H9 (cell line): ENCODE data around the gene ISOC1. TPM values are rescaled to one million over a fixed set of nuclear protein-coding genes. Genes with fewer than 3 reads are reported as not detected.

Experiments
- DNase-seq: peaks from one replicate; pipeline ENCODE4 v3.0.0-alpha.2; 2017
- H2AFZ ChIP-seq: one replicate; pipeline ENCODE4 v1.6.1; 2013; ENCODE audit warnings: mild to moderate bottlenecking, low read length, control low read depth, moderate library complexity
- H2AK5ac ChIP-seq: 2 replicates; pipeline ENCODE4 v1.6.1; 2013; ENCODE audit warnings: low read length, control low read depth, mixed read lengths; ENCODE audit not compliant: insufficient read length
- H2BK120ac ChIP-seq: one replicate; pipeline ENCODE4 v1.6.1; 2013; ENCODE audit warnings: low read depth, mild to moderate bottlenecking, low read length, control low read depth, inconsistent platforms; ENCODE audit not compliant: poor library complexity, severe bottlenecking
- H2BK12ac ChIP-seq: 2 replicates; pipeline ENCODE4 v1.6.1; 2013; ENCODE audit warnings: low read length, control low read depth, mixed read lengths, low read depth; ENCODE audit not compliant: insufficient read length
- H2BK15ac ChIP-seq: 2 replicates; pipeline ENCODE4 v1.6.1; 2013; ENCODE audit warnings: low read depth, low read length, control low read depth
- H2BK20ac ChIP-seq: one replicate; pipeline ENCODE4 v1.6.1; 2013; ENCODE audit warnings: low read depth, mild to moderate bottlenecking, low read length, control low read depth, inconsistent platforms; ENCODE audit not compliant: poor library complexity, severe bottlenecking
- H2BK5ac ChIP-seq: 2 replicates; pipeline ENCODE4 v1.6.1; 2013; ENCODE audit warnings: low read length, control low read depth, mixed read lengths; ENCODE audit not compliant: insufficient read length
- H3K14ac ChIP-seq: 2 replicates; pipeline ENCODE4 v1.6.1; 2013; ENCODE audit warnings: low read length, control low read depth; ENCODE audit not compliant: insufficient read depth
- H3K18ac ChIP-seq: 2 replicates; pipeline ENCODE4 v1.6.1; 2013; ENCODE audit warnings: low read depth, mild to moderate bottlenecking, mixed read lengths, low read length, control low read depth; ENCODE audit not compliant: insufficient read length
- H3K23ac ChIP-seq: 2 replicates; pipeline ENCODE4 v1.6.1; 2013; ENCODE audit warnings: low read length, control low read depth, mixed read lengths, low read depth; ENCODE audit not compliant: insufficient read length
- H3K23me2 ChIP-seq: 2 replicates; pipeline ENCODE4 v1.6.1; 2013; ENCODE audit warnings: low read depth, mild to moderate bottlenecking, mixed read lengths, low read length, control low read depth; ENCODE audit not compliant: insufficient read length, poor library complexity, severe bottlenecking
- H3K27ac ChIP-seq: 2 replicates; pipeline ENCODE4 v1.5.1; 2013; ENCODE audit warnings: low read length, control low read depth, mixed read lengths, low read depth; ENCODE audit not compliant: insufficient read length
- H3K27me3 ChIP-seq: 2 replicates; pipeline ENCODE4 v1.6.1; 2013; ENCODE audit warnings: low read length, control low read depth, inconsistent platforms; ENCODE audit not compliant: insufficient read depth
- H3K4ac ChIP-seq: 2 replicates; pipeline ENCODE4 v1.6.1; 2013; ENCODE audit warnings: low read depth, mild to moderate bottlenecking, control low read depth, inconsistent platforms, low read length, moderate library complexity
- H3K4me1 ChIP-seq: 2 replicates; pipeline ENCODE4 v1.6.1; 2013; ENCODE audit warnings: low read length, control low read depth, inconsistent platforms; ENCODE audit not compliant: insufficient read depth
- H3K4me2 ChIP-seq: 2 replicates; pipeline ENCODE4 v1.6.1; 2013; ENCODE audit warnings: low read length, control low read depth, mixed read lengths; ENCODE audit not compliant: insufficient read length, insufficient read depth
- H3K56ac ChIP-seq: 2 replicates; pipeline ENCODE4 v1.6.1; 2013; ENCODE audit warnings: low read depth, mild to moderate bottlenecking, mixed read lengths, low read length, control low read depth; ENCODE audit not compliant: insufficient read length
- H3K79me1 ChIP-seq: 2 replicates; pipeline ENCODE4 v1.6.1; 2013; ENCODE audit warnings: low read depth, mild to moderate bottlenecking, moderate library complexity, low read length, control low read depth, inconsistent platforms; ENCODE audit not compliant: insufficient read depth, poor library complexity, severe bottlenecking
- H3K79me2 ChIP-seq: 2 replicates; pipeline ENCODE4 v1.6.1; 2013; ENCODE audit warnings: low read length, control low read depth, inconsistent platforms; ENCODE audit not compliant: insufficient read depth
- H3K9ac ChIP-seq: 2 replicates; pipeline ENCODE4 v1.6.1; 2013; ENCODE audit warnings: low read length, control low read depth, mixed read lengths; ENCODE audit not compliant: insufficient read length; ENCODE audit errors: extremely low read depth
- H3K9me3 ChIP-seq: one replicate; pipeline ENCODE4 v1.6.1; 2013; ENCODE audit warnings: low read depth, low read length, inconsistent platforms; ENCODE audit not compliant: control insufficient read depth
- H3T11ph ChIP-seq: one replicate; pipeline ENCODE4 v1.6.1; 2013; ENCODE audit warnings: mild to moderate bottlenecking, low read length, control low read depth, inconsistent platforms
- H4K20me1 ChIP-seq: one replicate; pipeline ENCODE4 v1.6.1; 2013; ENCODE audit not compliant: control insufficient read depth, insufficient read length, insufficient read depth
- H4K5ac ChIP-seq: 2 replicates; pipeline ENCODE4 v1.6.1; 2013; ENCODE audit warnings: low read depth, mild to moderate bottlenecking, mixed read lengths, low read length, control low read depth; ENCODE audit not compliant: insufficient read length
- H4K8ac ChIP-seq: replicated peaks from 2 replicates; pipeline ENCODE4 v1.6.1; 2013; ENCODE audit warnings: low read length, control low read depth, mixed read lengths, low read depth; ENCODE audit not compliant: insufficient read length
- H4K91ac ChIP-seq: 2 replicates; pipeline ENCODE4 v1.6.1; 2013; ENCODE audit warnings: low read depth, mild to moderate bottlenecking, moderate library complexity, mixed read lengths, low read length, control low read depth; ENCODE audit not compliant: insufficient read length
- H3K27ac Mint-ChIP-seq, 3 experiments: 2 replicates in 2 of 3; 3 replicates in 1 of 3; pipeline ENCODE4 v1.8.0; 2020 to 2021; ENCODE audit warnings: mixed read lengths in 3 of 3, mild to moderate bottlenecking in 1 of 3, moderate library complexity in 1 of 3
- H3K27me3 Mint-ChIP-seq: 2 replicates; pipeline ENCODE4 v1.8.0; 2021; ENCODE audit warnings: low read depth, mild to moderate bottlenecking, moderate library complexity, mixed read lengths
- H3K36me3 Mint-ChIP-seq, 3 experiments: 2 replicates in 2 of 3; 3 replicates in 1 of 3; pipeline ENCODE4 v1.8.0; 2020 to 2021; ENCODE audit warnings: low read depth in 3 of 3, mixed read lengths in 3 of 3; ENCODE audit not compliant: insufficient read depth in 1 of 3
- H3K4me1 Mint-ChIP-seq, 2 experiments: 2 replicates each; pipeline ENCODE4 v1.8.0; 2020; ENCODE audit warnings: mixed read lengths in 2 of 2
- H3K4me3 Mint-ChIP-seq, 2 experiments: 2 replicates in 1 of 2; 3 replicates in 1 of 2; pipeline ENCODE4 v1.8.0; 2020 to 2021; ENCODE audit warnings: mild to moderate bottlenecking in 2 of 2, mixed read lengths in 2 of 2, moderate library complexity in 1 of 2
- H3K9me3 Mint-ChIP-seq, 2 experiments: 2 replicates in 1 of 2; 3 replicates in 1 of 2; pipeline ENCODE4 v1.8.0; 2020; ENCODE audit warnings: mild to moderate bottlenecking in 2 of 2, mixed read lengths in 2 of 2, moderate library complexity in 1 of 2
- CTCF ChIP-seq: fragments of 200-600 bp; sonication (generic); conservative IDR thresholded peaks from 3 replicates; pipeline ENCODE4 v1.8.0; 2021; ENCODE audit warnings: antibody characterized with exemption, mild to moderate bottlenecking
- total RNA-seq: library from RNA; stranded (reverse); gene quantifications from 2 replicates; pipeline ENCODE4 v1.2.1, GENCODE V29; 2021

ISOC1 gene
- total RNA-seq, 1 experiment from 2014 or later, result 23.0 TPM

DNA sequence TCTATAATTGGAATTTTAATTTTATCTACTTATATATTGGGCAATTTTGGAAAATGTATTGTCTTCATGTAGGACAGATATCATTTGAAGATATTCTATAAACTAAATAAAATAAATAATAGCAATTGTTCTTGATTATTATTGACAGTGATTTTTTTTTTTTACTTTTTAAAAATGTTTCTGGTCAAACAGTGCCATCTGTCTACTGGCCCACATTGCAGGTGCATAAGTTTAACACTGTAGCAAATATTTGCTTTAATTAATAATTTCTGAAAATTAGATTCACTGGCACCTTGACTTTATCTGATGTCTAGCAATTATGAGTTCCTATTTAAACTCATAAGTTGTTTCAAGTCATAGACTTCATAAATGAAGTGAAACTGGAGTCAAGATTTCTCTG, 41.1 kb upstream of the ISOC1 start:
- H2BK120ac ChIP-seq, result no peak overlapping the region
- H3K23ac ChIP-seq, result no peak overlapping the region
- Mint-ChIP-seq H3K27me3 (no peaks in the 10 kb centered on the region; the same call in 1 of the 2 replicates), H3K4me3 (no peak overlapping the region), H3K9me3 (peaks cover 0 to 3% of the 10 kb centered on the region in 2 experiments; a peak in 1 of 5 replicates), H3K4me1 (no peaks in the 10 kb centered on the region), H3K36me3 (no peaks in the 10 kb centered on the region), H3K27ac (no peak overlapping the region)
- no peak overlapping the region for H2BK20ac ChIP-seq
- no peak overlapping the region for H4K5ac ChIP-seq
- no peak overlapping the region for H3K4ac ChIP-seq
- no peak overlapping the region for H3K14ac ChIP-seq
- no peak overlapping the region for H3K56ac ChIP-seq
- H3K79me2 ChIP-seq, result no peaks in the 10 kb centered on the region
- no peaks in the 10 kb centered on the region for H3K79me1 ChIP-seq
- no peak for DNase-seq
- no peaks in the 10 kb centered on the region for H3K23me2 ChIP-seq
- H2BK15ac ChIP-seq, result no peak overlapping the region
- H3K9me3 ChIP-seq, result no peaks in the 10 kb centered on the region
- H3K4me2 ChIP-seq, result no peak overlapping the region
- H2AFZ ChIP-seq, result no peak overlapping the region
- no peak overlapping the region for H2BK12ac ChIP-seq
- no peak overlapping the region for H3K9ac ChIP-seq
- H3K27ac ChIP-seq, result no peak overlapping the region
- H4K20me1 ChIP-seq, result no peaks in the 10 kb centered on the region
- no peaks in the 10 kb centered on the region for H3K27me3 ChIP-seq
- no peaks in the 10 kb centered on the region for H3K4me1 ChIP-seq
- no peak overlapping the region for H2AK5ac ChIP-seq
- no peak overlapping the region for H4K8ac ChIP-seq
- no peak overlapping the region for H2BK5ac ChIP-seq
- no peak overlapping the region for H4K91ac ChIP-seq
- TF ChIP-seq CTCF, result no peak; the same call in 2 of the 3 replicates
- H3T11ph ChIP-seq, result no peak overlapping the region
- no peak overlapping the region for H3K18ac ChIP-seq
